NOMO-1 treated with DMSO at 0.1 percent for 48 hours (cell line): ENCODE measurements around the gene TMPRSS4.

Experiments
- DNase-seq: peaks from one replicate; lab custom pipeline; 2025; ENCODE audit not compliant: unreplicated experiment; lab: John Stamatoyannopoulos, UW

TMPRSS4 gene

GRCh38 chr11:118076754-118077281 is at the start of gene TMPRSS4:
Gene TMPRSS4 (plus strand): TSS chr11:118077078. CDS start chr11:118077303, 225 bp downstream.
- no peak for DNase-seq

- no peak for DNase-seq
Observed at GRCh38 chr11:118027694-118028093, 49.2 kb upstream of the TMPRSS4 start.

GRCh38 chr11:118028626-118029025 is 48.3 kb upstream of the TMPRSS4 start:
- DNase-seq, result no peak

GRCh38 chr11:118033443-118033842 is 43.4 kb upstream of the TMPRSS4 start:
- no peak for DNase-seq

GRCh38 chr11:118042141-118042540 is 34.7 kb upstream of the TMPRSS4 start:
- DNase-seq, result no peak

- DNase-seq, result no peak
Observed at GRCh38 chr11:118042796-118043195, 34.1 kb upstream of the TMPRSS4 start.

- DNase-seq, result no peak
Observed at GRCh38 chr11:118045191-118045590, 31.7 kb upstream of the TMPRSS4 start.

- no peak for DNase-seq
Observed at GRCh38 chr11:118046051-118046963, 30.6 kb upstream of the TMPRSS4 start.

- DNase-seq, result no peak
Observed at GRCh38 chr11:118046964-118047700, 29.7 kb upstream of the TMPRSS4 start.

- no peak for DNase-seq
Observed at GRCh38 chr11:118047749-118048148, 29.1 kb upstream of the TMPRSS4 start.

GRCh38 chr11:118048472-118049370 is 28.2 kb upstream of the TMPRSS4 start:
- DNase-seq, result no peak

- DNase-seq, result no peak
Observed at GRCh38 chr11:118049771-118050170, 27.1 kb upstream of the TMPRSS4 start.

GRCh38 chr11:118050208-118050891 is 26.5 kb upstream of the TMPRSS4 start:
- DNase-seq, result no peak

GRCh38 chr11:118051136-118051610 is 25.7 kb upstream of the TMPRSS4 start:
- DNase-seq, result no peak

GRCh38 chr11:118051611-118052461 is 25.0 kb upstream of the TMPRSS4 start:
- no peak for DNase-seq

GRCh38 chr11:118052581-118053206 is 24.2 kb upstream of the TMPRSS4 start:
- DNase-seq, result no peak

- DNase-seq, result no peak
Observed at GRCh38 chr11:118054712-118055640, 21.9 kb upstream of the TMPRSS4 start.

GRCh38 chr11:118055966-118056365 is 20.9 kb upstream of the TMPRSS4 start:
- DNase-seq, result no peak
